ENCODE results near the gene PTPRN2. TPM values are rescaled to one million over a fixed set of nuclear protein-coding genes. Genes with fewer than 3 reads are reported as not detected.

The PTPRN2 gene
- total and polyA plus RNA-seq, 9 of the 15 experiments (the other 6 are each of a cell fraction or from before 2014, with no cell fraction given): not detected

- FAIRE-seq (no peak), DNase-seq (ENCODE audit: extremely low read depth in 1 of 4, low spot score in 3 of 4) (no peak), ATAC-seq (no peak)
- peaks cover 40 to 48% of the 10 kb centered on the region in 2 experiments for H3K27me3 ChIP-seq (ENCODE audit: control insufficient read depth in 2 of 2, insufficient read depth in 2 of 2, low read length in 2 of 2)
- WGBS (ENCODE audit: insufficient coverage, low coverage, missing lambda C conversion rate): 3% methylated on average over 25 of the region's 25 CpGs
- H3K9me1 ChIP-seq (ENCODE audit: control insufficient read depth, insufficient read depth, low read length): no peaks in the 10 kb centered on the region
- intact Hi-C loops (cut with micrococcal nuclease) (no loop called here), in situ Hi-C loops (cut with MboI) (no loop called here)
- H3K79me2 ChIP-seq (ENCODE audit: control insufficient read depth, insufficient read depth, low read length): no peaks in the 10 kb centered on the region
- H2AFZ ChIP-seq (ENCODE audit: low read depth, low read length): no peak overlapping the region
- H3K36me3 ChIP-seq (ENCODE audit: control insufficient read depth, insufficient read depth, low read length): no peaks in the 10 kb centered on the region
- no TSS peak for BruUV-seq (replicated peaks)
- no peak overlapping the region for H3K4me3 ChIP-seq
- ChIA-PET CTCF (ENCODE audit: low intra/inter-chr PET ratio) (no interaction called here), POLR2A (no interaction called here)
- H3K9me3 ChIP-seq (replicated peaks; ENCODE audit: control insufficient read depth, insufficient read depth, low read depth, low read length): peaks cover 10% of the 10 kb centered on the region; the same call in 1 of the 2 replicates
- 0 out of 5 replicates have a peak, but pooled peaks cover 0 to 2% of the 10 kb centered on the region in 2 experiments for H3K4me1 ChIP-seq (replicated peaks in 1 of 2; ENCODE audit: control insufficient read depth in 2 of 2, insufficient read depth in 2 of 2, low read length in 2 of 2)
- no peak overlapping the region for H3K4me2 ChIP-seq (ENCODE audit: insufficient read depth, low read length)
- no peak overlapping the region for H3K9ac ChIP-seq (ENCODE audit: insufficient read depth in 1 of 2, low read depth in 2 of 2, low read length in 2 of 2)
- H4K20me1 ChIP-seq (replicated peaks; ENCODE audit: control insufficient read depth, insufficient read depth, low read length): peaks cover 4% of the 10 kb centered on the region; the same call in 1 of the 2 replicates
- H3K27ac ChIP-seq (ENCODE audit: extremely low read depth, low read depth, low read length): no peak overlapping the region
- TF ChIP-seq LEF1 (IDR thresholded peaks at IDR 0.05): no peak
- no peak for TF ChIP-seq HLTF (IDR thresholded peaks at IDR 0.05)
- no peak for TF ChIP-seq SMARCA5 (IDR thresholded peaks at IDR 0.05)
- no peak for TF ChIP-seq NFE2L1 (tag; IDR thresholded peaks at IDR 0.05; ENCODE audit: borderline replicate concordance, low read depth)
- TF ChIP-seq MTA2 (IDR thresholded peaks at IDR 0.05; ENCODE audit: low read depth): no peak
- no peak for TF ChIP-seq ARHGAP35 (IDR thresholded peaks at IDR 0.05; ENCODE audit: partially characterized antibody)
- no peak for TF ChIP-seq SETDB1 (IDR thresholded peaks at IDR 0.05; ENCODE audit: low read length)
- no peak for TF ChIP-seq KAT2B (IDR thresholded peaks at IDR 0.05; ENCODE audit: low read depth, low read length)
- no peak for TF ChIP-seq ZNF75A (CRISPR knock-in tag; IDR thresholded peaks at IDR 0.05)
- TF ChIP-seq FOXO4 (CRISPR knock-in tag; IDR thresholded peaks at IDR 0.05): no peak
- no peak for TF ChIP-seq NFATC3 (IDR thresholded peaks at IDR 0.05)
- TF ChIP-seq PRDM10 (IDR thresholded peaks at IDR 0.05; ENCODE audit: partially characterized antibody): no peak
These were observed 746.5 kb downstream of the PTPRN2 start for GRCh38 chr7:157840914-157841772.
